GM12878 (cell line): ENCODE data around the gene TNFSF13.

Experiments used
- CHD2 ChIP-seq: IDR thresholded peaks from 2 replicates; pipeline ENCODE4 v1.6.1; 2011; ENCODE audit warnings: low read depth, low read length, improper control_type of control experiment, borderline replicate concordance
- EP300 ChIP-seq, 2 experiments: fragments of 150-350 bp in 1 of 2; IDR thresholded peaks; 2 replicates each; pipeline ENCODE4 v1.6.1; 2011 to 2012; ENCODE audit warnings: low read depth in 2 of 2, low read length in 2 of 2, borderline replicate concordance in 1 of 2, improper control_type of control experiment in 1 of 2, inconsistent platforms in 1 of 2; ENCODE audit not compliant: control insufficient read depth in 1 of 2
- GABPA ChIP-seq: IDR thresholded peaks from 2 replicates; pipeline ENCODE4 v1.6.1; 2014; ENCODE audit warnings: antibody characterized with exemption, low read depth, mild to moderate bottlenecking, inconsistent platforms
- JUND ChIP-seq: IDR thresholded peaks from 2 replicates; pipeline ENCODE4 v1.6.1; 2012; ENCODE audit warnings: low read depth, mild to moderate bottlenecking, low read length, improper control_type of control experiment, moderate library complexity
- SP1 ChIP-seq: IDR thresholded peaks from one replicate; pipeline ENCODE4 v1.6.1; 2011; ENCODE audit warnings: low read depth, low read length
- TF ChIP-seq, protein P1 (sequence below): IDR thresholded peaks from 2 replicates; pipeline ENCODE4 v1.6.1; 2012; ENCODE audit warnings: low read depth, low read length, improper control_type of control experiment

DNA sequence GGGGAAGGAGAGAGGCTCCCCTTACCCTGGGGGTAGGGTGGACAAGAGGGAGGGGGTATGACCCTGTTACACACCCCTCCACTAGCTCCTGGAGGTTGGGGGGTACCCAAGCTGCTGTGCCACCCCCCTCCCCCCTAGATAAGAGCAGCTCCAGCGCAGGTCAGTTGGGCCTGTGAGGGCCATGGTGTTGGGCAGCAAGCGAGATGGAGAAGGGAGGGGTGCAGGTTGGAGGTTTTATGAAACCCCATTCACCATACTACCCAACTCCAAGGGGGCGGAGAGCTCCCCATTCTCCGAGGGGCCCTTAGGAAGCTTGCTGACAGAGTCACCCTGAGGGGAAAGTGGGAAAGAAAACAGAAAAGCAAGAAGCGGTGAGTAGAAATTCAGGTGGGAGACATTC, 33.0 kb downstream of the TNFSF13 start:
- TF ChIP-seq EP300 (IDR thresholded peaks at IDR 0.05; ENCODE audit: borderline replicate concordance in 1 of 2, control insufficient read depth in 1 of 2, low read depth in 2 of 2, low read length in 2 of 2) = no peak
- TF ChIP-seq GABPA = no peak
- TF ChIP-seq SP1 = no peak
- no peak for TF ChIP-seq JUND
- no peak for TF ChIP-seq CHD2
- TF ChIP-seq, protein P1, sequence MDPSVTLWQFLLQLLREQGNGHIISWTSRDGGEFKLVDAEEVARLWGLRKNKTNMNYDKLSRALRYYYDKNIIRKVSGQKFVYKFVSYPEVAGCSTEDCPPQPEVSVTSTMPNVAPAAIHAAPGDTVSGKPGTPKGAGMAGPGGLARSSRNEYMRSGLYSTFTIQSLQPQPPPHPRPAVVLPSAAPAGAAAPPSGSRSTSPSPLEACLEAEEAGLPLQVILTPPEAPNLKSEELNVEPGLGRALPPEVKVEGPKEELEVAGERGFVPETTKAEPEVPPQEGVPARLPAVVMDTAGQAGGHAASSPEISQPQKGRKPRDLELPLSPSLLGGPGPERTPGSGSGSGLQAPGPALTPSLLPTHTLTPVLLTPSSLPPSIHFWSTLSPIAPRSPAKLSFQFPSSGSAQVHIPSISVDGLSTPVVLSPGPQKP = no peak
